ENCODE results near the gene CRIP1. TPM values are rescaled to one million over a fixed set of nuclear protein-coding genes. Genes with fewer than 3 reads are reported as not detected.
A peak's percentile ranks its signal among the peaks of the same experiment; 100 is the strongest.

Gene CRIP1
- total and polyA plus RNA-seq, 10 of the 15 experiments (the other 5 are each of a cell fraction or from before 2014, with no cell fraction given): 66.8 to 259 (median 154) TPM

GRCh38 chr14:105474483-105475268 lies 12.0 kb upstream of the CRIP1 start, which contains the start of gene CRIP2:
CRIP2 (plus strand) TSS chr14:105474821; CDS start chr14:105474863, 42 bp downstream.
- CTCF ChIA-PET: no interaction called here
- in situ Hi-C loops (cut with MboI) (no loop called here), intact Hi-C loops (cut with micrococcal nuclease; ENCODE audit: unreplicated experiment) (no loop called here)
- Histone ChIP-seq H3K36me3 (ENCODE audit: control insufficient read depth in 2 of 2, insufficient read depth in 2 of 2, low read length in 1 of 2) (peaks cover 0 to 2% of the 10 kb centered on the region in 2 experiments; a peak in 1 of 4 replicates), H3K4me1 (ENCODE audit: control insufficient read depth, insufficient read depth, low read length) (no peaks in the 10 kb centered on the region), H3K9me3 (replicated peaks; ENCODE audit: control insufficient read depth, insufficient read depth, low read length) (no peaks in the 10 kb centered on the region; the same call in 2 of the 3 replicates), H3K79me2 (ENCODE audit: control insufficient read depth, insufficient read depth, low read length) (no peaks in the 10 kb centered on the region), H4K20me1 (ENCODE audit: control insufficient read depth, insufficient read depth) (no peaks in the 10 kb centered on the region), H3K4me3 (peak within 1 kb of the TSS; percentile 44; the same call in 1 of the 2 replicates), H3K9ac (ENCODE audit: control insufficient read depth, insufficient read depth, low read length) (no peak within 1 kb of the TSS), H3K27me3 (replicated peaks in 1 of 2; ENCODE audit: control insufficient read depth in 2 of 2, insufficient read depth in 2 of 2, low read length in 1 of 2) (peaks cover 4 to 11% of the 10 kb centered on the region in 2 experiments; a peak in 3 of 4 replicates), H3K4me2 (ENCODE audit: control insufficient read depth, insufficient read depth) (peak within 1 kb of the TSS; percentile 82), H2AFZ (ENCODE audit: control insufficient read depth, low read depth, low read length) (no peak within 1 kb of the TSS), H3K27ac (ENCODE audit: control insufficient read depth, insufficient read depth) (no peak within 1 kb of the TSS)
- BruUV-seq (replicated peaks): no TSS peak
- no peak for FAIRE-seq
- 1% methylated on average over 50 of the region's 118 CpGs for WGBS (ENCODE audit: insufficient coverage, insufficient replicate concordance, low lambda C conversion rate, missing lambda C conversion rate)
- DNase-seq (ENCODE audit: low read depth, low spot score): no peak
- RAD21 ChIA-PET (ENCODE audit: unreplicated experiment): no interaction called here
- SMC1A ChIA-PET (ENCODE audit: uncharacterized antibody, unreplicated experiment): no interaction called here
- ATAC-seq: peak; percentile 35
- TF ChIP-seq REST (IDR thresholded peaks at IDR 0.05; ENCODE audit: low read depth, low read length) (no peak), SUZ12 (IDR thresholded peaks at IDR 0.05; ENCODE audit: unreplicated experiment) (peak; percentile 93), ZSCAN29 (IDR thresholded peaks at IDR 0.05) (peak; percentile 93), HDAC6 (IDR thresholded peaks at IDR 0.05; ENCODE audit: unreplicated experiment) (no peak), EGR1 (IDR thresholded peaks at IDR 0.05; ENCODE audit: borderline replicate concordance in 1 of 2, low read depth in 2 of 2, low read length in 2 of 2) (peak in 1 of 2 experiments; percentile 49; a peak in 1 of 3 replicates), NBN (IDR thresholded peaks at IDR 0.05) (no peak), JUND (IDR thresholded peaks at IDR 0.05; ENCODE audit: low read depth, low read length) (no peak), LARP7 (IDR thresholded peaks at IDR 0.05) (0 out of 2 replicates have a peak, but pooled peaks have one; percentile 28), NFIC (IDR thresholded peaks at IDR 0.05; ENCODE audit: low read depth, low read length) (no peak)
- POLR2A ChIA-PET: no interaction called here

Measured in GM12878 (cell line).